GM11168 (cell line): Measurements from ENCODE around the gene ACVR1B.

Experiments used
- in situ Hi-C: fragments of 300-500 bp; cut with MboI; formaldehyde crosslinking; loops from one replicate; pipeline ENCODE4 v1.12.0; 2022; ENCODE audit warnings: low sequenced_read_pairs; ENCODE audit not compliant: unreplicated experiment

Gene ACVR1B

DNA sequence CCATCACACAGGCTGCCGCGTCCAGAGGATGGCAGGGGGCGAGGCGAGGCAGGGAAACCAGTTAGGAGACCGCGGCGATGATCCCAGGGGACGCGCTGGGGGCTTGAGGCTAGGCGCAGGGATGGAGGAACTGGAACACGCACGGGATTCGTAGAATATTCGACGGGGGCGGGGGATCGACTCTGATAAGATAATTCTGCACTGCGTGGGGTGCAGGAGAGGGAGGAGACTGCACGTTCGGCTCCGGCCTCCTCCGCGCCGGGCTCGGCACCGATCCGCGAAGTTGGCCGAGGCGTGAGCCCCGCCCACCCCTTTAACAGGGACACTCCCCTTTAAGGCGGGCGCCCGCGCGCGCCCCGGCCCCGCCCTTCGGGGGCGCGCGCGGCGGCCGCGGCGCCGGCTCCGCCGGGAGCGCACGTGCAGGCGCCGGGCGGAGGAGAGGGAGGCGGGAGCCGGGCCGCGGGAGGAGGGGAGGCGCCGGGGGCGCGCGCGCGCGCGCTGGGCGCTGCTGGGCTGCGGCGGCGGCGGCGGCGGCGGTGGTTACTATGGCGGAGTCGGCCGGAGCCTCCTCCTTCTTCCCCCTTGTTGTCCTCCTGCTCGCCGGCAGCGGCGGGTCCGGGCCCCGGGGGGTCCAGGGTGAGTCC is at the start of gene ACVR1B:
Gene ACVR1B, plus strand, starts transcription at position 501 of the 644 bp plus-strand sequence. Its CDS starts 45 bp downstream, at position 546.
- in situ Hi-C loops = no loop called here

DNA sequence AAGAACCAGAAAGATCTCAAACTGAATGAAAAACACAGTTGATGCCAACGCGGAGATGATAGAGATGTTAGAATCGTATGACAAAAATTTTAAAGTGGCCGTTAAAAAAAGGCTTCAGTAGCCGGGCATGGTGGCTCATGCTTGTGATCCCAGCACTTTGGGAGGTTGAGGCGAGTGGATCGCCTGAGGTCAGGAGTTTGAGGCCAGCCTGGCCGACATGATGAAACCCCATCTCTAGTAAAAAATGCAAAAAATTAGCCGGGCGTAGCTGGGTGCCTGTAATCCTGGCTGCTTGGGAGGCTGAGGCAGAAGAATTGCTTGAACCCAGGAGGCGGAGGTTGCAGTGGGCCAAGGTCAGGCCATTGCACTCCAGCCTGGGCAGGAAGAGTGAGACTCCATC is 49.6 kb upstream of the ACVR1B start:
- in situ Hi-C loops = no loop called here

DNA sequence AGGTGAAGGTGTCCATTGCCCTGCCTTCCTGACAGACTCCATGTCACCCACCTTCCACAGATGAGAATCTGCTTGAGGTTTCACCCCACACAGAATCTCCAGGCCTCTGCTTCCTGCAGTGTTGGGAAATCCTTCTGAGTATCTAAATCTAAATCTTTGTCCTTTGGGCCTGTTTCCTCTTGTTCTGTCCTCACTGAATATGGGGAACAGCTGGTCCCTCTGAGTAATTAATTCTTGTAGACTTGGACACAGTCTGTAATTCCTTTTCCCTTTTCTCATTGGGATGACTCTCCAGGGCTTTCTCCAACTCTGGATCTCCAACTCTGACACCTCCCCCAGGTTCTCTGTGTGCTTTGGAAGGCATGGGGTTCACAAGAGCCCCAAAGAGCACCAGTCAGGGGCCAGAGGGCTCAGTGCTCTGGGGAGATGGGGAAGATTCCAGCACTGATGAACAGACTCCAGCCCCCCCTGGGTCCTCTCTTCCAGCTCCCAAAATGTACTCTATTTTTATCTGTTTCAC is 46.5 kb upstream of the ACVR1B start:
- in situ Hi-C loops = no loop called here

DNA sequence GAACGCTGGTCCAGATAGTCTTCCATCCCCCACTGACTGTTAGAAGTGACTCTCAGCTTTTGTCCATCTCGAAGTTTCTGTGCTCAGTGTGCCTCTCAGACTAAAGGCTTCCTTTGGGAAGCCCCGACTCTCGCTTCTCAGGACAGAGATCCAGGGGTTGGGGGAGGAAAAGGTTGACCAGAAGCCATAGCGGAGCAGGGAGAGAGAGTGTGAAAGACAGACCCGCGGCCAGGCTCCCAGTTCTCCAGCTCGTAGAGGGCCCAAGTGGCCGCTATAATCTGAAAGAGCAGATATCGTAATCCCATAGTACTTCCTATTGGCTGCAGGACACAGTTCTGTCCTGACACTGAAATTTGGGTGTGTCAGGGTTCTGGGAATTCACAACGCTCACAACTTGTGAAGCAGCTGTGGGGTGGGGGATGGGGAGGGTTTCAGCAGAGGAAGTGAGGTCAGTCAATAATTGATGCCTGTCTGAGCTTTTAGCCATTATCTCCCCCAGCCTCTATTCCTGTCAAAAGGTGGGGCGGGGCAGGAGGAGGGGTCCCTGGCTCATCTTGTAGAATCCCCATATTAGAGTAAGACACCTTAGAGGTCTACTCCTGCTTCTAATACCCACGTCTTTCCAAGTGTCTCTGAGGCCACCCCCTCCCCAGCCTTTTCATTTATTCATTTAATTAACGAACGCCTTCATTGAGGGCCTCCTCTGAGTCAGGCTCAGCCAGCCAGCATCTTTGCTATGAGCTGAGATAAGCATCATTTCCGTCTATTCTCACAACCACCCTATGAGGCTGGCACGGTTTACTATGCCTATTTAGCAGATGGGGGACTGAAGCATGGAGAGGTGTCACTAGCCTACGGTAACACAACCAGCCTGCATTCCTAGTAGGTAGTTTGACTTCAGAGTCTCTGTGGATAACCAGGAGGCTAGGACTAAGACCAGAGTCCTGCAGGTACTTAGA is 45.7 kb upstream of the ACVR1B start:
- in situ Hi-C loops = no loop called here

DNA sequence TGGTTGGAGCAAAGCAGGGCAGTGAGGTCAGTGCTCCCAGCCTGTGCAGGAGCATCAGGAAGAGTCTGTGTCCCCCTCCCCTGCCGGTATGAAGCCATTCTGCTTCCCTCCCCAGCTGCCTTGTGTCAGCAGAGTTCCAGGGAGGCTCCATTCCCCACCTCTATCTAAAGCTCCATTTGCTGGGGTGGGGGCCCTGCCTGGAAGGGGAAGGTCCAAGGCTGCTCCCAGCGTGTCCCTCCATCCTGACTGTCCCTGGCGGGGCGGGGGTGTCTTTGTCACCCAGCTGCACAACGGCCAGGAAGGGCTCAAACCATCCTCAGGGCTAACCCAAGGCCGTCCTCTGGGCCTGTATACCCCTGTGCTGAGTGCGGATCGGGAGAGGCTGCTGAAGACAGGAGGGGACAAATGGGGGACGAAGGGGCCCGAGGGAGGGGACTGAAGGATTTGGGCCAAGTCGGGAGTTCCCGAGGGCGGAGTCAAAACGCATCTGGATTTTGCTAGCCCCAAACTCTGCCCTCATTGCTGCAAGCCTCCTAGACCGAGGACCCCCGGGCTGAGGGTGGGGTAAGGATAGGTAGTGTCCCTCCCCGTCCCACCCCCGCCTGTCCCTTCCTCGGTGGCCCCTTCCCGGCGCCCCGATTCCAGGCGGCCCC is 44.9 kb upstream of the ACVR1B start:
- in situ Hi-C loops = no loop called here

DNA sequence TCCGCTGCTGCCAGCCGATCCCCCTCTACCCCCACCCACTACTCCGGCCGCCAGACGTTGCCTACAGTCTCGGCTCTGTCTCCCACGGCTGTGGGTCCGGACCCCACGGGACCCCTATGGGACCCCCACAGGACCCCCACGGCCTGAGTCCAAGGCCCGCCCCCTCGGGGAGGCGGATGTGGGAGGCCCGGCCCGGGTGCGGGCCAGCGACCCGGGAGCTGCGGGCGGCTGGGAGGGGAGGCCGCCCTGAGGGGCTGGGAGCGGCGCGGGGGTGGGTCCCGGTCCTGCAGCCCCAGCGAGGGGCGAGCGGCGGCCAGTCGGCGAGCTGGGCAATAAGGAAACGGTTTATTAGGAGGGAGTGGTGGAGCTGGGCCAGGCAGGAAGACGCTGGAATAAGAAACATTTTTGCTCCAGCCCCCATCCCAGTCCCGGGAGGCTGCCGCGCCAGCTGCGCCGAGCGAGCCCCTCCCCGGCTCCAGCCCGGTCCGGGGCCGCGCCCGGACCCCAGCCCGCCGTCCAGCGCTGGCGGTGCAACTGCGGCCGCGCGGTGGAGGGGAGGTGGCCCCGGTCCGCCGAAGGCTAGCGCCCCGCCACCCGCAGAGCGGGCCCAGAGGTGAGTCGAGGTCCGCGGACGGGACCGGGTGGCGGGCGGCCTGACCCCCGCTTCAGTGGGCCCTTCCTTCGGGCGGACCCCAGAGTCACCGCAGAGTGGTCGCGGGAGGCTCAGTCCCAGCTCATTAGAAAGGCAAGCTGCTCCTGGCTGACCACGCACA is 44.2 kb upstream of the ACVR1B start, which contains the start of gene ACVRL1:
Gene ACVRL1, plus strand, starts transcription at position 422 of the 773 bp plus-strand sequence. CDS start 4,971 bp downstream, outside the sequence.
- in situ Hi-C loops = no loop called here

DNA sequence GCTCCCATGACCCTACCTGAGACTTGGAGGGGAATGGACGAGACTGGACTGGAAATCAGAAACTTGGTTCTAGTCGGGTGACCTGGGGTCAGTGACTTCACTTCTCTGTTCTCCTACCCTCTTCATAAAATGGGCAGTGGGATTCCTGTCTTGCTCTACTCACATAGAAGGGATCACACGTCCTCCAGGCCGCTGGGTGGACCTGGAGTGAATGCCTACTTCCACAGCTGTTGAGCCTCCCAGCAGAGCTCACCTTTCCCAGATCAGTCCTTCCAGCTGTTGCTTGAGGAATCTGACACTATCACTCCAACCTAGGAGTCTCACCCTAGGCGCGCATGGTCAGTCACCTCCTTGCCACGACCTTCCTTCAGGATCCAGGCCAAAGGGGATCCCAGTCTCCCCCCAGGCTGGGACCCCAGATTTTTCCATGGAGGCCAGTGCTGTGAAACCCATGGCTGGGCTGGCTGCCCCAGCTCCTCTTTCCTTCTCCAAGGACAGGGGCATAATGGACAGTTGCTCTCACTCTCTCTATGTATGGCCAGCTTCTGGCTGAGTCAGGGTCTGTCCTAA is 43.6 kb upstream of the ACVR1B start:
- in situ Hi-C loops = no loop called here

DNA sequence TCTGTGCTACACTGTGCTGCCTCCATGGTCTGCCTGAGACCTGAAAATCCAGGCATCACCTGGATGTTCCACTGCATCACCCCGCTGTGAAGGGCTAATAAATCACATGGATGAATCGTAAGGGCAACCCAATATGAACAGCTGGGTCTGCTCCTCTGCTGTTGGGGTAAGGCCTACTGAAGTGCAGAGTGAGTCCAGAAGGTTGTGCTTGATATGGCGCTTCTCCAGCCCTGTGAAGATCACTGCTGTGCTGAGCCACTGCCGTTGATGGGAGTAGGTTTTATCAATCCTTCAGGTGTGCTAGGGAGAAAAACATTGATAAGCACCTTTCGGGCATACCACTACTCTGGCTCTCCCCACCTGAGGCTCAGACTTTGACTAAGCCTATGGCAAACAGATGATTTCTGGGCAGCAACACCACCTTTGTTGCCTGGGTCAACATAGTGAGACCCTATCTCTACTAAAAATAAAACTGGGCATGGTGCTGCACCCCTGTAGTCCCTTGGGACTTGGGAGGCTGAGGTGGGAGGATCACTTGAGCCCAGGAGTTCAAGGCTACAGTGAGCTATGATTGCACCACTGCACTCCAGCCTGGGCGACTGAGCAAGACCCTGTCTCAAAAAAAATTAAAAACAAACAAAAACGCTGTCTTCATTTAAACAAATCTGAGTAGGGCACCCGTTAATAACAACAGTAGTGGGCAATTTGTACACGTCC is 42.5 kb upstream of the ACVR1B start:
- in situ Hi-C loops = no loop called here

DNA sequence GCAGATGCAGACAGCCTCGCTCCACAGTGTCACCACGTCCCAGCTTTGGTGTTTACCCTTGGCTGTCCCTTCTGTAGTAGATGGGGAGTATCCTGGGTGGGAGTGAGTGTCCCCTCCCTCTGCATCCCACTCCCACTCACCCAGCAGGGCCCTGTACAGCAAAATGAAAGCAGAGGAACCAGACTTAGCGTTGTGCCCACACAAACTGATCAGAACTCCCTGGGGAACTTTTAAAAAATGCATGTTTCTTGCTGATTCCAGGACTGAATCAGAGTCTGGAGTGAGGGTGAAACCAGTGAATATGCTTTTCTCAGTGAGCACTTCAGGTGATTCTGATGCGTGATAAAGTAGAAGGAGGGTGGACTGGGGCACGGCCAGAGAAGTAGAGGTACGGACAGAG is 41.3 kb upstream of the ACVR1B start:
- in situ Hi-C loops = no loop called here

DNA sequence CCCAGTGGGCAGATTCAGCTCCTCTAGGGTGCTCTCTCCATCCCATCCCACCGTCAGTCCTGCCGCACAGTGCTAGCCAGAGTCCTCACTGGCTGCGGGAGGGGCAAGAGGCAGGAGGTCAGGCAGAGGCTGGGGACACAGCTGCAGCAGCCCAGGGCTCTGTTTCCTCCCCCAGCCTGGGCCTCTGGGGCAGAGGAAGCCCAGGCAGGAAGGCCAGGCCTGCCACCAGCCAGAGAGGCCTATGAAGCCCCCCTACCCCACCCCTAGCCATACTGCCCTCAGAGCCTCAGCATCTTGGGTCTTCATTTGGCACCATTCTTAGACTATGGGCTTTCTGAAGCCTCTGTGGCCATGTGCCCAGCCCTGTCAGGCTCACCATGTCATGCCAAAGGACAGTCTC is 40.8 kb upstream of the ACVR1B start:
- in situ Hi-C loops = no loop called here

DNA sequence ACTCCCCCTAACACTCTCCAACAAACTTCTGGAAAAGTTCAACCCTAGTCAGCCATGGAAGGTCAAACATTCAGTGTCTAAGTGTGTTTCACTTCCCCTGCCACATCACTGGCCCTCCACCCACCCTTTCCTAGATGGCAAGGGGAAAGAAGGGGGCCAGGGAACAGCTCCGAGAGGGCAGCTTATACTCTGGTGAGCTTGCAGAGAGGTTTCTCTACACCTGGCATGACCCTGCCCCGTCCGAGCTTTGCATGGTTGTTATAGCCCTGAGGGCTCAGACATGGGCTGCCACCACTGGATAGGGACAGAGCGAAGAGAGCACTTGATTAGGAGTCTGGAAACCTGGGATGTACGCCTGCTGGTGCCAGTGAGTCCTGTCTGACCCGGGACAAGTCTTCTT is 40.2 kb upstream of the ACVR1B start:
- in situ Hi-C loops = no loop called here

DNA sequence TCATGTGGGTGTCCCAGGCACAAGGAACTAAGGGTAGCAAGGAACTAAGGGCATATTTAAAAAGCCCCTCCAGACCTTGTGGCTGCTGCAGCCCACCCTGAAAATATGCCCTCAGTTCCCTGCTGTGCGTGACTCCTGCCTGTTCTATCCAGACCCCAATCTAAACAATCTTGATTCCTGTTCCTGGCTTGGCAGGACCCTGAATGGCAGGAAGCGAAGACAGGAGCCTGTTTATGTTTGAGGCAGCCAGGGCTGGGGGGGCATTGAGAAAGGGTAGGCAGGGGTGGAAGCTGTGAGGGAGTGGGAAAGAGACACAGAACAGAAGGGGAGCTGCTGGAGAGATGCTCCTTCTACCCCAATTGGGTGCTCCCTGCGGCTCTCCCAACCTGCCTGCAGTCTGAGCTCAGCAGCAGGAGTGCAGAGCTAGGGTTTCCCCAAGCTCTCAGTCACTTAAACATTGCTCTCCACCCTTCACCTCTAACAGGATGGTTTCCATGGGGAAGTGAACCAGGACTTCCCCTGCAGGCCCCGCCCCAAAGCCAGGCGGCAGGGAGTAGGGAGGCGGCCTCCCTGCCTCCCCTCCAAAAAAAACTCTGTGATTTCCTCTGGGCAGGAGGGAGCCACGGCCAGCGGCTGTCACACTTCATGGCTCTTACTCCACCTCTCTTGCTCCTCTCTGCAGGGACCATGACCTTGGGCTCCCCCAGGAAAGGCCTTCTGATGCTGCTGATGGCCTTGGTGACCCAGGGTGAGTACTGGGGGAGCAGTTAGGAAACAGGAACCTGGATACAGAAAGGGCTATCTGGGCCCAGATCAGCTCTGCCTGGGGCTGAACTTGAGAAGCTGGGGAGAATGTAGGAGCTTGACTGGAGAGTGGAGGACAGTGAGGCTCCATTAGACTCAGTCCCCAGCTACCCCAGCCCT is 39.4 kb upstream of the ACVR1B start:
- in situ Hi-C loops = no loop called here

DNA sequence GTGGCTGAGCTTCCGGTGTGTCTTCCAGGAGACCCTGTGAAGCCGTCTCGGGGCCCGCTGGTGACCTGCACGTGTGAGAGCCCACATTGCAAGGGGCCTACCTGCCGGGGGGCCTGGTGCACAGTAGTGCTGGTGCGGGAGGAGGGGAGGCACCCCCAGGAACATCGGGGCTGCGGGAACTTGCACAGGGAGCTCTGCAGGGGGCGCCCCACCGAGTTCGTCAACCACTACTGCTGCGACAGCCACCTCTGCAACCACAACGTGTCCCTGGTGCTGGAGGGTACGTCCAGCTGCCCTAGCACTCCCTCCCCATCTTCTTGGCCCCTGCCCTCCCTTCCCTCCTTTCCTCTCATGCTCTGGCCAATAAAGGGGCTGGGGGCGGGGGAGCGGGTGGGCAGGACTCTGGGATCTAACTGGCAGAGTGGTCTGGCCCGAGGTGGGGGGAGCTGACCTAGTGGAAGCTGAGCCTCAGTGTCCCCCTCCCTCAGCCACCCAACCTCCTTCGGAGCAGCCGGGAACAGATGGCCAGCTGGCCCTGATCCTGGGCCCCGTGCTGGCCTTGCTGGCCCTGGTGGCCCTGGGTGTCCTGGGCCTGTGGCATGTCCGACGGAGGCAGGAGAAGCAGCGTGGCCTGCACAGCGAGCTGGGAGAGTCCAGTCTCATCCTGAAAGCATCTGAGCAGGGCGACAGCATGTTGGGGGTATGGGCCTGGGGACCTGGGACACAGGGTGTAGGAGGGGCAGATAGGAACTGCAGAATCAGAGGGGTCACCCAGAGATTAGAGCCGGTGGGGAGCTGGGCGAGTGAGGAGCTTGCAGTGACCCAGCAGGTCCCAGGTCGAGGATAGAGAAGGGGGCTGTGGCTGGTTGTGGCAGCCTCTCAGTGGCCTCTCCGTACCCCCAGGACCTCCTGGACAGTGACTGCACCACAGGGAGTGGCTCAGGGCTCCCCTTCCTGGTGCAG is 38.1 kb upstream of the ACVR1B start:
- in situ Hi-C loops = no loop called here

DNA sequence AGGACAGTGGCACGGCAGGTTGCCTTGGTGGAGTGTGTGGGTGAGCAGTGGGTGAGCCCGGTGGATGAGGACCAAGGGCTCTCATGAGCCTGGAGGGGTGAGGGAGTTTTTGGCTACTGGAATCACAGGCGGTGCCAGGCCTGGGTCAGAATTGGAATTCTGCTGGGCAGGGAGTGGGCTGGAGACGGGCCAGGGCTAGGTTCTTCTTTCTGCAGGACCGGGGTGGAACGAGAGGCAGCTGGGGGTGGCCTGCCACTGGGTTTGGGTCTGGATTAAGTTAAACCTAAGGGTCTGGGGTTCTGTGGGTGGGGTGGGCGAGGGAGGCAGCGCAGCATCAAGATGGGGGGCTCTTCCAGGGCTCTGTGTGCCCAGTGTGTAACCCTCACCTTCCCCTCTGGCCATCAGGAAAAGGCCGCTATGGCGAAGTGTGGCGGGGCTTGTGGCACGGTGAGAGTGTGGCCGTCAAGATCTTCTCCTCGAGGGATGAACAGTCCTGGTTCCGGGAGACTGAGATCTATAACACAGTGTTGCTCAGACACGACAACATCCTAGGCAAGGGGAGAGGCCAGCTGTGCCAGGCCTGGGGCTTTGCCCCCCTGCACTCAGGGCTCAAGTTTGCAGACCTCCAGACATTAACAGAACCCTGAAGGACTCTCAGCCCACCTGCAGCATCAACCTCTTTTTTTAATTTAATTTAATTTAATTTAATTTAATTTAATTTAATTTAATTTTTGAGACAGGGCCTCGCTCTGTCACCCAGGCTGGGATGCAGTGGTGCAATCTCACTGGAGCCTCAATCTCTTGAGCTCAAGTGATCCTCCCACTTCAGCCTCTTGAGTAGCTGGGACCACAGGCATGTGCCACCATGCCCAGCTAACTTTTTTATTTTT is 37.2 kb upstream of the ACVR1B start:
- in situ Hi-C loops = no loop called here

DNA sequence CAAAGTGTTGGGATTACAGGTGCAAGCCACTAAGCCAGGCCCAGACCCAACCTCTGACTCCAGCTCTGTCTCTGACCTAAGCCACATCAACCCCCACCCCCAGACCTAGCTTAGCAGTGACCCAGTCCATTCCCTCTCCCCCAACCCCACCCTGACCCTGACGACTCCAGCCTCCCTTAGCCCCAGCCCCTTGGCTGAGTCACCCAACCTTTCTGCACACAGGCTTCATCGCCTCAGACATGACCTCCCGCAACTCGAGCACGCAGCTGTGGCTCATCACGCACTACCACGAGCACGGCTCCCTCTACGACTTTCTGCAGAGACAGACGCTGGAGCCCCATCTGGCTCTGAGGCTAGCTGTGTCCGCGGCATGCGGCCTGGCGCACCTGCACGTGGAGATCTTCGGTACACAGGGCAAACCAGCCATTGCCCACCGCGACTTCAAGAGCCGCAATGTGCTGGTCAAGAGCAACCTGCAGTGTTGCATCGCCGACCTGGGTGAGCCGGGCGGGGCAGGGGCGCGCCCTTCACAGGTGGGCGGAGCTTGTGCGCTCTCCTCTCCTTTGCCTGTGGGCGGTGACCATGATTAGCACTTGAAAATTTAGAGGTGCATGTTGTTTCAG is 36.4 kb upstream of the ACVR1B start:
- in situ Hi-C loops = no loop called here
